GM23248 (cell line): ENCODE measurements around the gene SUGCT. TPM values are rescaled to one million over a fixed set of nuclear protein-coding genes. Genes with fewer than 3 reads are reported as not detected.

Source experiments
- DNase-seq: peaks from one replicate; pipeline ENCODE4 v3.0.0-alpha.2; 2015
- H2AFZ ChIP-seq: fragments of 200-600 bp; sonication (generic); 2 replicates; pipeline ENCODE4 v1.6.1; 2016; ENCODE audit warnings: antibody characterized with exemption
- H3F3A ChIP-seq: fragments of 200-600 bp; sonication (generic); 2 replicates; pipeline ENCODE4 v1.6.1; 2016; ENCODE audit warnings: mild to moderate bottlenecking, antibody characterized with exemption, mixed run types; ENCODE audit not compliant: insufficient read depth
- H3K27ac ChIP-seq: fragments of 200-600 bp; sonication (generic); 2 replicates; pipeline ENCODE4 v1.5.1; 2016; ENCODE audit warnings: mild to moderate bottlenecking
- H3K27me3 ChIP-seq: fragments of 200-600 bp; sonication (generic); replicated peaks from 2 replicates; pipeline ENCODE4 v1.6.1; 2016; ENCODE audit warnings: mild to moderate bottlenecking; ENCODE audit not compliant: insufficient read depth
- H3K36me3 ChIP-seq: fragments of 200-600 bp; sonication (generic); 2 replicates; pipeline ENCODE4 v1.6.1; 2016; ENCODE audit warnings: low read depth, mild to moderate bottlenecking
- H3K4me1 ChIP-seq: fragments of 200-600 bp; sonication (generic); 2 replicates; pipeline ENCODE4 v1.6.1; 2016; ENCODE audit warnings: mild to moderate bottlenecking; ENCODE audit not compliant: insufficient read depth
- H3K4me2 ChIP-seq: fragments of 200-600 bp; sonication (generic); one replicate; pipeline ENCODE4 v1.6.1; 2016; ENCODE audit warnings: mild to moderate bottlenecking; ENCODE audit not compliant: unreplicated experiment
- H3K4me3 ChIP-seq: fragments of 200-600 bp; sonication (generic); 2 replicates; pipeline ENCODE4 v1.5.1; 2016; ENCODE audit warnings: mild to moderate bottlenecking
- H3K79me2 ChIP-seq: fragments of 200-600 bp; sonication (generic); 2 replicates; pipeline ENCODE4 v1.6.1; 2016; ENCODE audit warnings: mild to moderate bottlenecking; ENCODE audit not compliant: insufficient read depth
- H3K9ac ChIP-seq: fragments of 200-600 bp; sonication (generic); 2 replicates; pipeline ENCODE4 v1.6.1; 2016; ENCODE audit warnings: mild to moderate bottlenecking
- H3K9me2 ChIP-seq: fragments of 200-600 bp; sonication (generic); 2 replicates; pipeline ENCODE4 v1.6.1; 2016; ENCODE audit warnings: mixed run types, mild to moderate bottlenecking, moderate library complexity; ENCODE audit not compliant: insufficient read depth
- H3K9me3 ChIP-seq: fragments of 200-600 bp; sonication (generic); one replicate; pipeline ENCODE4 v1.6.1; 2017; ENCODE audit warnings: low read depth
- H4K20me1 ChIP-seq: fragments of 200-600 bp; sonication (generic); 2 replicates; pipeline ENCODE4 v1.6.0; 2016; ENCODE audit not compliant: insufficient read depth
- EZH2 ChIP-seq: fragments of 200-600 bp; sonication (generic); IDR thresholded peaks from 2 replicates; pipeline ENCODE4 v1.6.1; 2018; ENCODE audit warnings: antibody characterized with exemption, mild to moderate bottlenecking; ENCODE audit not compliant: insufficient read depth, poor library complexity, severe bottlenecking
- EZH2phosphoT487 ChIP-seq: fragments of 200-600 bp; sonication (generic); IDR thresholded peaks from 2 replicates; pipeline ENCODE4 v1.6.1; 2018; ENCODE audit warnings: antibody characterized with exemption, moderate library complexity, mild to moderate bottlenecking, low read depth; ENCODE audit not compliant: insufficient read depth
- WGBS, 2 experiments: methylation state at CpG; one replicate each; pipeline ENCODE4 v1.1.6; 2015 to 2017; ENCODE audit warnings: low lambda C conversion rate in 2 of 2, low coverage in 1 of 2; ENCODE audit errors: missing lambda C conversion rate in 2 of 2; 5-methylcytosine and 5-hydroxymethylcytosine counted together
- in situ Hi-C: fragments of 300-500 bp; cut with MboI; formaldehyde crosslinking; loops from 2 replicates; pipeline ENCODE4 v1.15.0; 2020
- polyA plus RNA-seq: library from polyadenylated mRNA; unstranded; fragments of >200 nt; fragmentation: Nextera tagmentation; extraction: Ambion mirVana; gene quantifications from 2 replicates; pipeline ENCODE4 v1.2.1, GENCODE V29; 2016
- total RNA-seq: library from RNA; depleted of rRNA; stranded (reverse); fragments of >200 nt; shearing (Covaris generic); gene quantifications from 2 replicates; pipeline ENCODE4 v1.2.3, GENCODE V29; 2014

The SUGCT gene
- total and polyA plus RNA-seq, 2 experiments from 2014 or later = 2.2 to 7.1 TPM

DNA sequence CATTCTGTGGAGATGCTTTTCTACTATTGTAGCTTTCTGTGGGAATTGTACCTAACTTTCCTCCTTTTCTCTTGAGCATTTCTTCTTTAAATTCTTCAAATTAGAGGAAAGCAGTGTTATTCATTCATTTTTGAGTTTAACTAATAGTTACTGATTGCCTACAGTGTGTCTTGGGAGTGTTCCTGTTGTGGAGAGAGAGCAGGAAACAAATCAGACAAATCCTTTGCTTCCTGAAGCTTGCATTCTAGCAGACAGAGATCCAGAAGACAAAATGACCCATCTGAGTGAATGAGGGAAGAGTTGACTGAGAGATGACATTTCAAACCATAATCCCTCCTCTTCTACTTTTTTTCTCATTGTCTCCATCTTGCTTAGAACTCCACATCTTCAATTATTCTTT lies 170.4 kb downstream of the SUGCT start:
- no peak overlapping the region for H2AFZ ChIP-seq
- H3K36me3 ChIP-seq = no peaks in the 10 kb centered on the region
- TF ChIP-seq EZH2phosphoT487 = no peak
- no peak for TF ChIP-seq EZH2
- no peak overlapping the region for H3K4me2 ChIP-seq
- no peaks in the 10 kb centered on the region for H3K9me3 ChIP-seq
- no peaks in the 10 kb centered on the region for H3F3A ChIP-seq
- no peaks in the 10 kb centered on the region for H3K27me3 ChIP-seq
- no peak overlapping the region for H3K27ac ChIP-seq
- H3K9me2 ChIP-seq = no peaks in the 10 kb centered on the region
- no peak for DNase-seq
- no peaks in the 10 kb centered on the region for H3K79me2 ChIP-seq
- no peak overlapping the region for H3K9ac ChIP-seq
- no peaks in the 10 kb centered on the region for H4K20me1 ChIP-seq
- in situ Hi-C loops = no loop called here
- no peak overlapping the region for H3K4me3 ChIP-seq
- peaks cover 19% of the 10 kb centered on the region for H3K4me1 ChIP-seq

GRCh38 chr7:40306025-40306424 lies 171.2 kb downstream of the SUGCT start:
- Histone ChIP-seq H3K9me2 (no peaks in the 10 kb centered on the region), H2AFZ (no peak overlapping the region), H3K4me3 (no peak overlapping the region), H3K27me3 (no peaks in the 10 kb centered on the region), H3K9ac (no peak overlapping the region), H3K36me3 (no peaks in the 10 kb centered on the region), H4K20me1 (no peaks in the 10 kb centered on the region), H3F3A (no peaks in the 10 kb centered on the region), H3K4me1 (peaks cover 21% of the 10 kb centered on the region), H3K27ac (no peak overlapping the region), H3K9me3 (no peaks in the 10 kb centered on the region), H3K79me2 (no peaks in the 10 kb centered on the region), H3K4me2 (no peak overlapping the region)
- no peak for TF ChIP-seq EZH2phosphoT487
- TF ChIP-seq EZH2 = no peak
- 31 to 36% methylated on average over 2 of the region's 2 CpGs for WGBS, 2 experiments
- DNase-seq = no peak
- in situ Hi-C loops = no loop called here

- H3K4me3 ChIP-seq = no peak overlapping the region
- no peak overlapping the region for H2AFZ ChIP-seq
- no peaks in the 10 kb centered on the region for H3K79me2 ChIP-seq
- H3K27me3 ChIP-seq = no peaks in the 10 kb centered on the region
- TF ChIP-seq EZH2phosphoT487 (no peak), EZH2 (no peak)
- peak; percentile 47 for DNase-seq
- no peaks in the 10 kb centered on the region for H3K9me3 ChIP-seq
- H3K27ac ChIP-seq = no peak overlapping the region
- H3K9ac ChIP-seq = no peak overlapping the region
- H3K36me3 ChIP-seq = no peaks in the 10 kb centered on the region
- H3F3A ChIP-seq = no peaks in the 10 kb centered on the region
- H3K4me1 ChIP-seq = peaks cover 17% of the 10 kb centered on the region
- H4K20me1 ChIP-seq = no peaks in the 10 kb centered on the region
- in situ Hi-C loops = no loop called here
- H3K4me2 ChIP-seq = no peak overlapping the region
- no peaks in the 10 kb centered on the region for H3K9me2 ChIP-seq
These were observed 171.8 kb downstream of the SUGCT start for GRCh38 chr7:40306596-40306995.

DNA sequence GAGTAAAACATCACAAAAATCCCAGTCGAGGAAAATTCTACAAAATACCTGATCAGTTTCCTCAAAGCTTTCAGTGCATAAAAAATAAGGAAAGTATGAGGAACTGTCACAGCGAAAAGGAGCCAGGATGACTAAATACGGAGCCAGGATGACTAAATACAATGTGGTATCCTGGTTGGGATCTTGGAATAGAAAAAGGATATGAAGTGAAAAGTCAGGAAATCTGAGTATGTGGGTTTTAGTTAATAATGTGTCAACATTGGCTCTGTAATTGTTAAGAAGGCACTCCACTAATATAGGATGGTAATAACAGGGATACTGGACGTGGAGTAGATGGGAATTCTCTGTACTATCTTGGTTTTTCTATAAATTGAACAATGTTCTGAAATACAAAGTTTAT lies 175.5 kb downstream of the SUGCT start:
- H2AFZ ChIP-seq = no peak overlapping the region

GRCh38 chr7:40311307-40311706 lies 176.5 kb downstream of the SUGCT start:
- in situ Hi-C loops = no loop called here
- H3K9me2 ChIP-seq = no peaks in the 10 kb centered on the region

More for the DNA sequence above, 175.5 kb downstream of the SUGCT start:
- Histone ChIP-seq H3K4me2 (no peak overlapping the region), H3K9ac (no peak overlapping the region), H3K9me3 (no peaks in the 10 kb centered on the region), H3K27ac (no peak overlapping the region), H4K20me1 (no peaks in the 10 kb centered on the region), H3K4me1 (peaks cover 15% of the 10 kb centered on the region), H3K27me3 (no peaks in the 10 kb centered on the region), H3K79me2 (no peaks in the 10 kb centered on the region), H3K9me2 (no peaks in the 10 kb centered on the region), H3K36me3 (no peaks in the 10 kb centered on the region), H3F3A (no peaks in the 10 kb centered on the region), H3K4me3 (no peak overlapping the region)
- WGBS, 2 experiments = 61 to 65% methylated on average over 4 of the region's 4 CpGs
- DNase-seq = peak; percentile 36
- TF ChIP-seq EZH2 = no peak
- TF ChIP-seq EZH2phosphoT487 = no peak
- in situ Hi-C loops = no loop called here

More at GRCh38 chr7:40311307-40311706, 176.5 kb downstream of the SUGCT start:
- H3K36me3 ChIP-seq = no peaks in the 10 kb centered on the region
- no peak overlapping the region for H3K4me3 ChIP-seq
- peaks cover 12% of the 10 kb centered on the region for H3K4me1 ChIP-seq
- no peak overlapping the region for H2AFZ ChIP-seq
- no peak for DNase-seq
- H3K27ac ChIP-seq = no peak overlapping the region
- 87 to 98% methylated on average over 3 of the region's 3 CpGs for WGBS, 2 experiments
- no peaks in the 10 kb centered on the region for H3K27me3 ChIP-seq
- no peaks in the 10 kb centered on the region for H3K79me2 ChIP-seq
- no peaks in the 10 kb centered on the region for H4K20me1 ChIP-seq
- TF ChIP-seq EZH2phosphoT487 (no peak), EZH2 (no peak)
- H3K9me3 ChIP-seq = no peaks in the 10 kb centered on the region
- H3F3A ChIP-seq = no peaks in the 10 kb centered on the region
- no peak overlapping the region for H3K9ac ChIP-seq
- H3K4me2 ChIP-seq = no peak overlapping the region
